PC-3 (cell line): Measurements from ENCODE around the gene ZDHHC24.

Experiments used
- CTCF ChIP-seq: fragments of 300-600 bp; sonication (generic); conservative IDR thresholded peaks from 2 replicates; pipeline ENCODE4 v1.5.1; 2017; ENCODE audit warnings: antibody characterized with exemption, low read depth, mild to moderate bottlenecking, low read length
- EZH2 ChIP-seq: fragments of 300-600 bp; sonication (generic); IDR thresholded peaks from one replicate; pipeline ENCODE4 v1.6.1; 2017; ENCODE audit warnings: antibody characterized with exemption, mild to moderate bottlenecking, low read length; ENCODE audit not compliant: unreplicated experiment
- EZH2phosphoT487 ChIP-seq: fragments of 300-600 bp; sonication (generic); IDR thresholded peaks from 2 replicates; pipeline ENCODE4 v1.6.1; 2018; ENCODE audit warnings: mild to moderate bottlenecking, antibody characterized with exemption, low read length, borderline replicate concordance

GRCh38 chr11:66593303-66593635 lies 47.4 kb upstream of the ZDHHC24 start:
- TF ChIP-seq CTCF (no peak), EZH2phosphoT487 (no peak), EZH2 (no peak)
